Measurements from ENCODE around the gene TM7SF2.
A peak's percentile ranks its signal among the peaks of the same experiment; 100 is the strongest.

Gene TM7SF2

GRCh38 chr11:65095427-65095826 is 16.2 kb upstream of the TM7SF2 start:
- no peak for DNase-seq

GRCh38 chr11:65095974-65096806 is 15.5 kb upstream of the TM7SF2 start, which contains the start of gene VPS51:
TSS of gene VPS51 (plus strand) at chr11:65096214. CDS start at chr11:65096251, 37 bp downstream.
- peak; percentile 81 for DNase-seq

DNA sequence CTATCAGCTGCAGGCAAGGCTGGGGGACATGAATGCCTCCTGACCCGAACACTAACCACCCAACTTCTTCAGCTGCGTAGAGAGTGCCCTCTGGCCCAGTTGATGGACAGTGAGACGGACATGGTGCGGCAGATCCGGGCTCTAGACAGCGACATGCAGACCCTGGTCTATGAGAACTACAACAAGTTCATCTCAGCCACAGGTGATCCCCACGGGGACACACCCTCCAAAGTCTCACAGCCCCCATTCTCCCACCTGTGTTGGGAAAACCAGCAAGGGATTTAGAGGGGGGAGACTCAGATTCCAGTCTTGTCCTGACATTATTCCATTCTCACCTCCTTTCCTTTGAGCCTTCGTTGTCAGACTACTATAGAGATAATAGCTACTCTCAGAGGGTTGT is 14.7 kb upstream of the TM7SF2 start:
- no peak for DNase-seq

DNA sequence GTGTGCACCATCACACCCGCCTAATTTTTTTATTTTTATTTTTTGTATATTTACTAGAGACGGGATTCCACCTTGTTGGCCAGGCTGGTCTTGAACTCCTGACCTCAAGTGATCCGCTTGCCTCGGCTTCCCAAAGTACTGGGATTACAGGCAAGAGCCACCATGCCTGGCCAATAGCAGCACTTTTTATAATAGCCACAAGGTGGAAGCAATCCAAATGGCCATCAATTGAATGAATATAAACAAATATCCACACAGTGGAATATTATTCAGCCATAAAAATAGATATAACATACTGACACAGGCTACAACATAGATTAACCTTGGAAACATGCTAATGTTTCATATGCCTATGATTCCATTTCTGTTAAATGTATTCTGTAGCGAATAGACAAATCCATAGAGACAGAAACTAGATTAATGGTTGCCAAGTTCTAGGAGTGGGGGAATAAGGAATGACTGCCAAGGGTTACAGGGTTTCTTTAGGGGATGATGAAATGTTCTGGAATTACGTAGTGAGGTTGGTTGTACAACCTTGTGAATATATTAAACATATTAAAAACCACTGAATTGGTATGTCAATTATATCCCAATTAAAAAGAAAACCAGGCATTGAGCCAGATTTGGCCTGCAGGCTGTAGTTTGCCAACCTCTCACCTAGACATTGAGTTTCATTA is 10.9 kb upstream of the TM7SF2 start:
- DNase-seq, result no peak

GRCh38 chr11:65102142-65103095 is 9.3 kb upstream of the TM7SF2 start:
- no peak for DNase-seq

DNA sequence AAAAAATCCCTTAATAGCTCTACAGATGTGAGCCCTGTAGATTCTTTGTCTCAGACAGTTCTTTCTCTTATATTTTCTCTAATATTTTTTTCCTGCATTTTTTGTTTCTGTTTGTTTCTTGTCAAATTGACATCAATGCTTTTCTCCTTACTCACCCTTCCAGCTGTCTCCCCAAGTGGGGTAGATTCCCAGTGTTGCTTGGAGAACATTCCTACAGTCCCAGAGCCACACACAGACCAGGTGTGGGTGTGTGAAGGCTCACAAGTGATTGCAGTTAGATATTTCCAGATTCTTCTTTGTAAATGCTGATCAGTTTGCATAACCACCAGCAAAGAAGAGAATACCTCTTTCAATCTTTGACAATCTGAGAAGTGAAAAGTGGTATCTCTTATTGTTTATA is 8.2 kb upstream of the TM7SF2 start:
- no peak for DNase-seq

GRCh38 chr11:65104628-65105027 is 7.0 kb upstream of the TM7SF2 start:
- DNase-seq, result no peak

DNA sequence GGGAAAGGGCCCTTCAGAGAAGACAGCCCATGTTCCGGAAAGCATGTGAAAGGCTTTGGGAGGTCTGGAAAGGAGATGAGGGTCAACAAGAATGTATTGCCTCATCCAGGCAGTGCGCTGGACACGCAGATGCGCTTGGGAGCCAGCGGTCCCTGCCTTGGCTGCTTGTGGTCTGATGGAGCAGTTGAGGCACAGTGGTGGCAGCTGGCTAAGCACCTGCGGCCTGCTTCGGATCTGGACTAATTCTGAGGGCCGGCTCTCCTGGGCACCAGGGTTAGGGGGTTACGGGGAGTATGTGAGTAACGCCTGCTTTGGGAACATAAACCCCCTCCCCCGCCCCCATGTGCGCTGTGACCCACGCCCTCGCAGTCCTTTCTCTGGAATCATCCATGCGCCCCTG is 4.6 kb upstream of the TM7SF2 start:
- DNase-seq, result no peak

- no peak for DNase-seq
Observed at GRCh38 chr11:65107751-65108468, 3.8 kb upstream of the TM7SF2 start.

DNA sequence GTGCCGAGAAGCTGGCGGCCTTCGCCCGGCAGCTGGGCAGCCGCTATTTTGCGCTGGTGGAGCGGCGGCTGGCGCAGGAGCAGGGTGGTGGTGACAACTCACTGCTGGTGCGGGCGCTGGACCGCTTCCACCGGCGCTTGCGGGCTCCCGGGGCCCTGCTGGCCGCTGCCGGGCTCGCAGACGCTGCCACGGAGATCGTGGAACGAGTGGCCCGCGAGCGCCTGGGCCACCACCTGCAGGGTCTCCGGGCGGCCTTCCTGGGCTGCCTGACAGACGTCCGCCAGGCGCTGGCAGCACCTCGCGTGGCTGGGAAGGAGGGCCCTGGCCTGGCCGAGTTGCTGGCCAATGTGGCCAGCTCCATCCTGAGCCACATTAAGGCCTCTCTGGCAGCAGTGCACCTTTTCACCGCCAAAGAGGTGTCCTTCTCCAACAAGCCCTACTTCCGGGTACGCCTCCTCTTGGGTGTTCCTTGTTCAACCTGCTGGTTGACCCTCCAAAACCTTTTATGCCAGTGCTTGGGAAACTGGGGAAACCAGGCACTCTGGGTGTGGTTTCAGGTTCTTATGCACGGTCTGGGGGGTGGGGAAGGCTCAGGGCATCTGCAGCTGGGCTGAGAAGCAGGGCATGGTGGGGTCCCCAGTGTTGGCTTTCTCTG is 3.1 kb upstream of the TM7SF2 start:
- DNase-seq, result no peak

DNA sequence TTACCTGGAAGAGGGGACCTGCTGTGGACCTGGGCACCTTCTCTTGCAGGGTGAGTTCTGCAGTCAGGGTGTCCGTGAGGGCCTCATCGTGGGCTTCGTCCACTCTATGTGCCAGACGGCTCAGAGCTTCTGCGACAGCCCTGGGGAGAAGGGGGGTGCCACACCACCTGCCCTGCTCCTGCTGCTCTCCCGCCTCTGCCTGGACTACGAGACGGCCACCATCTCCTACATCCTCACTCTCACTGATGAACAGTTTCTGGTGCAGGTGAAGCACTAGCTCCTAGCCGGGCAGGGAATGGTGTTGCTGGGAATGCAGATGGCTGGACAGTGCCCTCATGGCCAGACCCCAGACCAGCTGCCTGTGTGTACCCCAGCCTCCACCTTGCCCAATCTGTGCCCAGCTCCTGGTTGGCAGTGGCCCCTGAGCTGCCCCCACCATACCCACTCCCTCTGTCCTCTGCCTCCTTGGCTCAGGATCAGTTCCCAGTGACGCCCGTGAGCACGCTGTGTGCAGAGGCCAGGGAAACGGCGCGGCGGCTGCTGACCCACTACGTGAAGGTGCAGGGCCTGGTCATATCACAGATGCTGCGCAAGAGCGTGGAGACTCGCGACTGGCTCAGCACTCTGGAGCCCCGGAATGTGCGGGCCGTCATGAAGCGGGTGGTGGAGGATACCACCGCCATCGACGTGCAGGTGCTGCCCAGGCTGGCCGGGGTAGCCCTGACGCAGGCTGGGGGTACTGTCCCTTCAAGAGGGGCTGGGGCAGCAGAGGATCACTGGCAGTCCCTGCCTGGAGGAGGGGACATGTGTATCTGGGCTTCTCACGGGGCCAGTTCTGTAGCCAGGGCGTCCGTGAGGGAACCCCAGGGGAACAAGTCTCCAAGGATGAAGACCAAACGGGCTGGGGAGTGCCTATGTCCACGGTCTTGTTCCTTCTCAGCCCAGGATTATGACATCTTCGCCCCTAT is 2.2 kb upstream of the TM7SF2 start:
- DNase-seq, result no peak

DNA sequence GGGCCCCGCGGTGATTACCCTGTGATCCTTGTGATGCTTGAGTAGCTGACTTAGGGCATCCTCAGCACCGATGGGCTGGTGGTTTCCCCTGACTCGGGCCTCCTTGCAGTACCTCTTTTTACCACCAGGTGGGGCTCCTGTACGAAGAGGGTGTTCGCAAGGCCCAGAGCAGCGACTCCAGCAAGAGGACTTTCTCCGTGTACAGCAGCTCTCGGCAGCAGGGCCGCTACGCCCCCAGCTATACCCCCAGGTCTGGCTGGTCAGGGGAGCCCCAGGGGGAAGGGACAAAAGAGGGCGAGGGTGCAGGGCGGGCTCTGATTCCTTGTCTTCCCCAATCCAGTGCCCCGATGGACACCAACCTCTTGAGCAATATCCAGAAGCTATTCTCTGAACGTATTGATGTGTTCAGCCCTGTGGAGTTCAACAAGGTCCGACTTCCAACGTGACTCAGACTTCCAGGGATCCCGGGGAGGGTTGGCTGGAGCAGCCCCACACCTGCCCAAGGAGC is 1.3 kb upstream of the TM7SF2 start:
- peak; percentile 91 for DNase-seq

DNA sequence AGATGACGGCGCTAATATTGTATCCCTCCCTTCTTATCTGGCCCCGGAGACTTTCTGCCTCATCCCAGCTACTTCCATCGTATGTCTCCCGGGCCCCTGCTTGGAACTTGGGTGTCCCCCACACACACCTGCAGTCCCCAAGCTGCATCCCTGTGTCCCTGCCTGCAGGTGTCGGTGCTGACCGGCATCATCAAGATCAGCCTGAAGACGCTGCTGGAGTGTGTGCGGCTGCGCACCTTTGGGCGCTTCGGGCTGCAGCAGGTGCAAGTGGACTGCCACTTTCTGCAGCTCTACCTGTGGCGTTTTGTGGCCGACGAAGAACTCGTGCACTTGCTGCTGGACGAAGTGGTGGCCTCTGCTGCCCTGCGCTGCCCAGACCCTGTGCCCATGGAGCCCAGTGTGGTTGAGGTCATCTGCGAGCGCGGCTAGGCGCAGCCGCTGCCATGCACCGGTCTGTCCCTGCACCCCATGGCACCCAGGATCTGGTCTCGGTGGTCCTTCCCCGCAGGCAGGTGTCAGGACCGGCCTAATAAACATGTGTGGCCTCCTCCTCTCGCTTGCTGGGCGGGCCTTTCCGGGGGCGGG is 421 bp upstream of the TM7SF2 start:
- no peak for DNase-seq

DNA sequence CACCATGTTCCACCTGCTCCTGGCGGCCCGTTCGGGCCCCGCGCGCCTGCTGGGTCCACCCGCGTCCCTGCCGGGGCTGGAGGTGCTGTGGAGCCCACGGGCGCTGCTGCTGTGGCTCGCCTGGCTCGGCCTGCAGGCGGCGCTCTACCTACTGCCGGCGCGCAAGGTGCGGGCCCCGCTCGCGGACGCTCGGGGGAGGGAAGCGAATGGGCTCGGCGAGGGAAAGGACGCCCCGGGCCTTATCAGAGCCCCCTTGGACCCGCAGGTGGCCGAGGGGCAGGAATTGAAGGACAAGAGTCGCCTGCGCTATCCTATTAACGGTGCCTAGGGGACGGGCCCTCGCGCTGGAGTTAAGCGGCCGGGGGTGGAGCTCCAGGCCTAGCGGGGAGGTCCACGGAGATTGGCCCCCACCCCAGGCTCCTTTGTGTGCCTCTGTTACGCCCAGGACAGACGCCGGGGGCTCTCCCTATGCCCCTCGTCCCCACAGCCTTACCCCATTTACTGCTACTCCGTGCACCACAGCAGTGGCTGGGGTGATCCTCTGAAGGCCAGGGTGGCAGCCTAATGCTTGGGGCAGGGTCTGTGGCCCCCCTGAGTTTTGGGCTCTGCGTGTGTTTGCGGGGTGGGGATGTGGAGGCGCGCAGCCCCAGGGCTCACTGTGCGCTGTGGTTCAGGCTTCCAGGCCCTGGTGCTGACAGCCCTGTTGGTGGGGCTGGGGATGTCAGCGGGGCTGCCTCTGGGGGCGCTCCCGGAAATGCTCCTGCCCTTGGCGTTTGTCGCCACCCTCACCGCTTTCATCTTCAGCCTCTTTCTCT is 1.1 kb downstream of the TM7SF2 start:
- peak; percentile 53 for DNase-seq

DNA sequence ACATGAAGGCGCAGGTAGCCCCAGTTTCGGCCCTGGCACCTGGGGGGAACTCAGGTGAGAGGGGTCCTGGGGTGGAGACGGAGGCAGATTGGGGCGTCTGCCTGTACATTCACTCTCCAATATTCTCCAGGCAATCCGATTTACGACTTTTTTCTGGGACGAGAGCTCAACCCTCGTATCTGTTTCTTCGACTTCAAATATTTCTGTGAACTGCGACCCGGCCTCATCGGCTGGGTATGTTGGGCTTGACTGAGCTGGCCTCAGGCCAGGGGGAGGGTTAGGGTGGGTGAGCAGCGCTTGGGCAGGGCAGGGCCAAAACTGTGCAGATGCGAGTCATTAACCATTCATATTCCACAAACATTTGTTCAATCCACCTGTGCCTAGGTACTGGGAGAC is 1.7 kb downstream of the TM7SF2 start:
- no peak for DNase-seq

GRCh38 chr11:65113839-65114238 is 2.2 kb downstream of the TM7SF2 start:
- no peak for DNase-seq

GRCh38 chr11:65114538-65115171 is 3.0 kb downstream of the TM7SF2 start:
- no peak for DNase-seq

DNA sequence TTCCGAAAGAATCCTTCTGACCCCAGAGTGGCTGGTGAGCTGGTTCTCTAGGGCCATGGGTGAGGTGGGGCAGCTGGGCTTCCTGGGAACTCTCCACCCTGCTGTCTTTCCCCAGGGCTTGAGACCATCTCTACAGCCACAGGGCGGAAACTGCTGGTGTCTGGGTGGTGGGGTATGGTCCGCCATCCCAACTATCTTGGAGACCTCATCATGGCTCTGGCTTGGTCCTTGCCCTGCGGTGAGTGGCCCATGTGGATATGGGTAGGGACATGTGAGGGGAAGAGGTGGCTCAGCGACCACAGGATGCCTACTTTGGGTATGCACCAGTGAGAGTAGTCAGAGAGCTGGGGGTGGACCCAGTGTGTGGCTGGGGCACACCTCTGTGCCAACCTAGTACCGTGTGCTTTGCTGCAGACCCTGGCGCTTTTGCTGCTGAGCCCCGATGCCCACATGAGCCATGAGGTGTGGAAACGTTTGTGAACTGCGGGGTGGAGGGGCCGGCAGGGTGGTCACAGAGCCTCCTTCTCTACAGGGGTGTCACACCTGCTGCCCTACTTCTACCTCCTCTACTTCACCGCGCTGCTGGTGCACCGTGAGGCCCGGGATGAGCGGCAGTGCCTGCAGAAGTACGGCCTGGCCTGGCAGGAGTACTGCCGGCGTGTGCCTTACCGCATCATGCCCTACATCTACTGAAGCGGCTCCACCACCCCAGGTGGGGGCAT is 3.9 kb downstream of the TM7SF2 start:
- DNase-seq, result no peak

Data from NCI-H510A treated with DMSO at 0.1 percent for 48 hours (cell line).